Hepatocyte (in vitro differentiated cells): ENCODE results near the gene UXS1. TPM values are rescaled to one million over a fixed set of nuclear protein-coding genes. Genes with fewer than 3 reads are reported as not detected.
"Not testable (repeated sequence)": the region's sequence is repeated elsewhere in the genome, so short reads cannot be mapped to it uniquely, and the experiment has no call there.

Experiments
- DNase-seq: peaks from one replicate; pipeline ENCODE4 v3.0.0-alpha.2; 2016; ENCODE audit warnings: low spot score
- H2AFZ ChIP-seq: fragments of 200-600 bp; sonication (generic); 2 replicates; pipeline ENCODE4 v1.6.0; 2016; ENCODE audit warnings: antibody characterized with exemption, mild to moderate bottlenecking
- H3K27ac ChIP-seq: fragments of 200-600 bp; sonication (generic); 2 replicates; pipeline ENCODE4 v1.5.1; 2016; ENCODE audit warnings: mild to moderate bottlenecking
- H3K27me3 ChIP-seq: fragments of 200-600 bp; sonication (generic); 2 replicates; pipeline ENCODE4 v1.6.1; 2016
- H3K36me3 ChIP-seq: fragments of 200-600 bp; sonication (generic); replicated peaks from 2 replicates; pipeline ENCODE4 v1.5.1; 2016; ENCODE audit warnings: low read depth; ENCODE audit not compliant: insufficient read depth
- H3K4me1 ChIP-seq: fragments of 200-600 bp; sonication (generic); 2 replicates; pipeline ENCODE4 v1.5.1; 2016; ENCODE audit warnings: mild to moderate bottlenecking, moderate library complexity; ENCODE audit not compliant: insufficient read depth
- H3K4me2 ChIP-seq: fragments of 200-600 bp; sonication (generic); 2 replicates; pipeline ENCODE4 v1.6.0; 2016
- H3K4me3 ChIP-seq: fragments of 200-600 bp; sonication (generic); 2 replicates; pipeline ENCODE4 v1.5.1; 2016; ENCODE audit warnings: mild to moderate bottlenecking
- H3K79me2 ChIP-seq: fragments of 200-600 bp; sonication (generic); 2 replicates; pipeline ENCODE4 v1.6.0; 2017; ENCODE audit warnings: mild to moderate bottlenecking
- H3K9me2 ChIP-seq: fragments of 200-600 bp; sonication (generic); replicated peaks from 2 replicates; pipeline ENCODE4 v1.6.0; 2017; ENCODE audit warnings: mild to moderate bottlenecking; ENCODE audit not compliant: insufficient read depth
- H3K9me3 ChIP-seq: fragments of 200-600 bp; sonication (generic); 2 replicates; pipeline ENCODE4 v1.5.1; 2016; ENCODE audit warnings: low read depth, mild to moderate bottlenecking
- H4K20me1 ChIP-seq: fragments of 200-600 bp; sonication (generic); 2 replicates; pipeline ENCODE4 v1.6.0; 2016; ENCODE audit warnings: mild to moderate bottlenecking; ENCODE audit not compliant: insufficient read depth, poor library complexity, severe bottlenecking
- EZH2 ChIP-seq: fragments of 200-600 bp; sonication (generic); IDR thresholded peaks from 2 replicates; pipeline ENCODE4 v1.6.1; 2016; ENCODE audit warnings: antibody characterized with exemption, mild to moderate bottlenecking, borderline replicate concordance
- EZH2phosphoT487 ChIP-seq: fragments of 200-600 bp; sonication (generic); IDR thresholded peaks from one replicate; pipeline ENCODE4 v1.6.1; 2018; ENCODE audit warnings: antibody characterized with exemption, mild to moderate bottlenecking, low read depth, moderate library complexity; ENCODE audit not compliant: unreplicated experiment, severe bottlenecking
- WGBS: methylation state at CpG from one replicate; pipeline ENCODE4 v1.1.6; 2016; ENCODE audit warnings: low lambda C conversion rate; ENCODE audit errors: missing lambda C conversion rate; 5-methylcytosine and 5-hydroxymethylcytosine counted together
- polyA plus RNA-seq: library from polyadenylated mRNA; unstranded; fragments of >200 nt; fragmentation: Nextera tagmentation; extraction: Ambion mirVana; gene quantifications from 2 replicates; pipeline ENCODE4 v1.2.1, GENCODE V29; 2016
- total RNA-seq: library from RNA; depleted of rRNA; stranded (reverse); fragments of >200 nt; gene quantifications from 2 replicates; pipeline ENCODE4 v1.2.3, GENCODE V29; 2014
- TF ChIP-seq, protein P1 (sequence below): fragments of 200-600 bp; sonication (generic); IDR thresholded peaks from 2 replicates; pipeline ENCODE4 v1.5.1; 2016; ENCODE audit warnings: antibody characterized with exemption, mild to moderate bottlenecking; ENCODE audit not compliant: poor library complexity

Gene UXS1
- total and polyA plus RNA-seq, 2 experiments from 2014 or later = 46.5 to 83.2 TPM

DNA sequence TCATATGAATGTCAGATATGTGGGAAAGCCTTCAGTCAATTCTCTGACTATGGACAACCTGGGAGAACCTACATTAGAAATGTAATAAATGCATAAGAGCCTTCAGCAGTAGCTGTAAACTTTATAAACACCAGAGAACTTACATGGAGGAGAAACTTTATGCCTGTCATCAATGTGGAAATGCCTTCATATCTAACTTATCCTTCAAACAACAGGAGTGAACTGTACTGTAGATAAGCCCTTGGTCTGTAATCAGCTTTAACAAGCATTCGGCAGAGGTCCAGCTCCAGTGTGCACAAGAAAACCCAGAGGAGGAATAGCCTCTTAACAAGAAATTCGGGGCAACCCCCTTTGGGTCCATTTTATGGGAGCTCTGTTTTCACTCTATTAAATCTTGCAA, 14.8 kb upstream of the UXS1 start:
- Histone ChIP-seq H3K27me3 (no peaks in the 10 kb centered on the region), H3K36me3 (no peaks in the 10 kb centered on the region), H3K79me2 (no peaks in the 10 kb centered on the region), H3K9me3 (no peaks in the 10 kb centered on the region), H3K4me1 (peaks cover 11% of the 10 kb centered on the region), H3K9me2 (no peaks in the 10 kb centered on the region), H3K27ac (no peak overlapping the region), H4K20me1 (no peaks in the 10 kb centered on the region), H2AFZ (no peak overlapping the region), H3K4me3 (no peak overlapping the region), H3K4me2 (no peak overlapping the region)
- TF ChIP-seq, protein P1, sequence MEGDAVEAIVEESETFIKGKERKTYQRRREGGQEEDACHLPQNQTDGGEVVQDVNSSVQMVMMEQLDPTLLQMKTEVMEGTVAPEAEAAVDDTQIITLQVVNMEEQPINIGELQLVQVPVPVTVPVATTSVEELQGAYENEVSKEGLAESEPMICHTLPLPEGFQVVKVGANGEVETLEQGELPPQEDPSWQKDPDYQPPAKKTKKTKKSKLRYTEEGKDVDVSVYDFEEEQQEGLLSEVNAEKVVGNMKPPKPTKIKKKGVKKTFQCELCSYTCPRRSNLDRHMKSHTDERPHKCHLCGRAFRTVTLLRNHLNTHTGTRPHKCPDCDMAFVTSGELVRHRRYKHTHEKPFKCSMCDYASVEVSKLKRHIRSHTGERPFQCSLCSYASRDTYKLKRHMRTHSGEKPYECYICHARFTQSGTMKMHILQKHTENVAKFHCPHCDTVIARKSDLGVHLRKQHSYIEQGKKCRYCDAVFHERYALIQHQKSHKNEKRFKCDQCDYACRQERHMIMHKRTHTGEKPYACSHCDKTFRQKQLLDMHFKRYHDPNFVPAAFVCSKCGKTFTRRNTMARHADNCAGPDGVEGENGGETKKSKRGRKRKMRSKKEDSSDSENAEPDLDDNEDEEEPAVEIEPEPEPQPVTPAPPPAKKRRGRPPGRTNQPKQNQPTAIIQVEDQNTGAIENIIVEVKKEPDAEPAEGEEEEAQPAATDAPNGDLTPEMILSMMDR = no peak
- TF ChIP-seq EZH2 (no peak), EZH2phosphoT487 (no peak)
- WGBS = 28% methylated on average over 2 of the region's 2 CpGs
- no peak for DNase-seq

- TF ChIP-seq EZH2phosphoT487 (no peak), EZH2 (no peak)
- TF ChIP-seq, protein P1 = no peak
- WGBS = 87% methylated on average over 1 of the region's 1 CpG
Measured at GRCh38 chr2:106208399-106208798, 14.3 kb upstream of the UXS1 start.

DNA sequence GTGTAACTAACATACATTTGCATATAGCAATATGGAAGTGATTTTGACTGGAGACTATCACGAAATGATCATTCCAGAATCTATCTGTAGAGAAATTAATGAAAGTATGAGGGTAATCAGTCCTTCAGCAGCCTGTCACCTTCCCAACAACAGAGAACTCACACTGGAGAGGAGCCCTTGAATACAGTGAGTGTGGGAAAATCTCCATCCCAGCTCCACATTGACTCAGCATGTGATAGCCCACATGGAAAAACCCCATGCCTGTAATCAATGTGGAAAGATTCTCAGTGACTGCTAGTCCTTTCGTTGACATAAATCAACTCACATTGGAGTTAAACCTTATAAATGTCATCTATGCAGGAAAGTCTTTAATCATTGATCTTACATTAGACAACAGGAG, 13.1 kb upstream of the UXS1 start:
- WGBS = 91% methylated on average over 2 of the region's 2 CpGs
- no peak overlapping the region for H3K4me2 ChIP-seq
- no peak for DNase-seq
- no peaks in the 10 kb centered on the region for H3K9me2 ChIP-seq
- no peaks in the 10 kb centered on the region for H3K79me2 ChIP-seq
- H3K27ac ChIP-seq = no peak overlapping the region
- H3K27me3 ChIP-seq = no peaks in the 10 kb centered on the region
- H2AFZ ChIP-seq = no peak overlapping the region
- no peak for TF ChIP-seq EZH2
- TF ChIP-seq, protein P1 = no peak
- TF ChIP-seq EZH2phosphoT487 = no peak
- no peaks in the 10 kb centered on the region for H3K36me3 ChIP-seq
- H4K20me1 ChIP-seq = no peaks in the 10 kb centered on the region
- no peaks in the 10 kb centered on the region for H3K9me3 ChIP-seq
- peaks cover 11% of the 10 kb centered on the region for H3K4me1 ChIP-seq
- H3K4me3 ChIP-seq = no peak overlapping the region

More at GRCh38 chr2:106208399-106208798, 14.3 kb upstream of the UXS1 start:
- no peak overlapping the region for H3K4me3 ChIP-seq
- H3K4me1 ChIP-seq = peaks cover 11% of the 10 kb centered on the region
- H3K4me2 ChIP-seq = no peak overlapping the region
- no peaks in the 10 kb centered on the region for H3K27me3 ChIP-seq
- no peaks in the 10 kb centered on the region for H3K79me2 ChIP-seq
- DNase-seq = no peak
- H3K27ac ChIP-seq = no peak overlapping the region
- no peaks in the 10 kb centered on the region for H4K20me1 ChIP-seq
- no peaks in the 10 kb centered on the region for H3K9me2 ChIP-seq
- no peaks in the 10 kb centered on the region for H3K9me3 ChIP-seq
- no peaks in the 10 kb centered on the region for H3K36me3 ChIP-seq
- no peak overlapping the region for H2AFZ ChIP-seq

DNA sequence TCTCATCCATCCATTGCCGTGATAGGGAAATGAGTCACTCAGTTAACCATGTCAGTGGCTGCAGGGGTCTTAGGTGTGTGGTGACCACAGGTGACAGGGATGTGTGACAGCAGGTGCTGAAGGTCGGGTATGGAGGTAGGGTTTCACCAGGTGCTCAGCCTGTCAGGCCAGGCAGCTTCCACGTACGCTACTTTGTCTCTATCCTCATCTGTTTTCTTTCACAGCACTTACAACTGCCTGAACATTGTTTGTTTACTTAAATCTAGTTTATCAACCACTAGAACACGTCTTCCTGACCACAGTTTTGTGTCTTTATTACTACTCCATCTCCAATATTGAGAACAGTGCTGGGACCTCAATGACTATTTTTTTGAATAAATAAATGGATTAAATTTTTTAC, 11.4 kb upstream of the UXS1 start:
- H3K9me2 ChIP-seq = no peaks in the 10 kb centered on the region
- H3K4me3 ChIP-seq = no peak overlapping the region
- peaks cover 4% of the 10 kb centered on the region for H3K4me1 ChIP-seq
- H4K20me1 ChIP-seq = no peaks in the 10 kb centered on the region
- TF ChIP-seq, protein P1 = no peak
- TF ChIP-seq EZH2 (no peak), EZH2phosphoT487 (no peak)
- no peak for DNase-seq
- H3K9me3 ChIP-seq = no peaks in the 10 kb centered on the region
- 38% methylated on average over 4 of the region's 5 CpGs for WGBS
- no peak overlapping the region for H3K27ac ChIP-seq
- no peak overlapping the region for H3K4me2 ChIP-seq
- H2AFZ ChIP-seq = no peak overlapping the region
- H3K79me2 ChIP-seq = no peaks in the 10 kb centered on the region
- no peaks in the 10 kb centered on the region for H3K36me3 ChIP-seq
- H3K27me3 ChIP-seq = no peaks in the 10 kb centered on the region

- H3K9me3 ChIP-seq, DNase-seq, H3K4me1 ChIP-seq, H3K9me2 ChIP-seq, H3K4me2 ChIP-seq, H3K4me3 ChIP-seq, H3K36me3 ChIP-seq, H2AFZ ChIP-seq, H3K27me3 ChIP-seq, H4K20me1 ChIP-seq, H3K79me2 ChIP-seq, H3K27ac ChIP-seq: not testable (repeated sequence)
- no CpG with 5 or more reads among the region's 1 CpG for WGBS
Measured at GRCh38 chr2:106204551-106204950, 10.4 kb upstream of the UXS1 start.
